IMR-90 (cell line): ENCODE measurements around the gene ZNF574. TPM values are rescaled to one million over a fixed set of nuclear protein-coding genes. Genes with fewer than 3 reads are reported as not detected.

Experiments used
- ATAC-seq: fragments of 200-7000 bp; cut with Tn5 transposase; 2 replicates; pipeline ENCODE4 v1.9.1; 2020; ENCODE audit warnings: low read depth, mild to moderate bottlenecking, moderate library complexity
- BruUV-seq: library from RNA; stranded (reverse); fragments of 400-500 nt; replicated peaks from 2 replicates; lab custom pipeline; 2021; lab: Mats Ljungman, UMichigan
- CTCF ChIA-PET: fragments of 300-600 bp; formaldehyde crosslinking; extraction: SDS; loops from one replicate; lab custom pipeline; 2021; ENCODE audit warnings: antibody characterized with exemption; lab: Yijun Ruan, JAX
- POLR2A ChIA-PET: fragments of 300-600 bp; sonication (Branson Sonifier 250); formaldehyde crosslinking; loops from one replicate; lab custom pipeline; 2022; ENCODE audit warnings: antibody characterized with exemption; ENCODE audit not compliant: unreplicated experiment; lab: Charles Lee
- DNase-seq: peaks from one replicate; pipeline ENCODE4 v3.0.0; 2013
- H2AFZ ChIP-seq: replicated peaks from 2 replicates; pipeline ENCODE3; 2013; ENCODE audit warnings: low read length, mild to moderate bottlenecking; ENCODE audit not compliant: poor library complexity
- H2AK5ac ChIP-seq: 2 replicates; pipeline ENCODE4 v1.6.1; 2013; ENCODE audit warnings: low read depth, low read length, inconsistent platforms
- H2AK9ac ChIP-seq: replicated peaks from 2 replicates; pipeline ENCODE3; 2013; ENCODE audit warnings: mild to moderate bottlenecking, low read depth, low read length, moderate library complexity; ENCODE audit not compliant: poor library complexity
- H2BK120ac ChIP-seq: 2 replicates; pipeline ENCODE4 v1.6.1; 2013; ENCODE audit warnings: low read depth, low read length, inconsistent platforms
- H2BK15ac ChIP-seq: 3 replicates; pipeline ENCODE4 v1.6.1; 2013; ENCODE audit warnings: low read depth, low read length, inconsistent platforms
- H2BK20ac ChIP-seq: 2 replicates; pipeline ENCODE4 v1.6.1; 2013; ENCODE audit warnings: low read depth, mild to moderate bottlenecking, inconsistent platforms, low read length, moderate library complexity
- H2BK5ac ChIP-seq: 2 replicates; pipeline ENCODE4 v1.6.1; 2013; ENCODE audit warnings: mild to moderate bottlenecking, low read depth, low read length, inconsistent platforms; ENCODE audit not compliant: poor library complexity, severe bottlenecking
- H3K14ac ChIP-seq: replicated peaks from 2 replicates; pipeline ENCODE4 v1.6.1; 2013; ENCODE audit warnings: low read depth, low read length, inconsistent platforms
- H3K18ac ChIP-seq: 2 replicates; pipeline ENCODE4 v1.6.1; 2013; ENCODE audit warnings: low read depth, low read length, control low read depth
- H3K23ac ChIP-seq: 2 replicates; pipeline ENCODE4 v1.6.1; 2013; ENCODE audit warnings: low read depth, low read length, inconsistent platforms
- H3K27ac ChIP-seq: 2 replicates; pipeline ENCODE4 v1.5.1; 2013; ENCODE audit warnings: mild to moderate bottlenecking, control low read depth, low read length; ENCODE audit not compliant: insufficient read depth
- H3K27me3 ChIP-seq: 2 replicates; pipeline ENCODE4 v1.6.1; 2013; ENCODE audit warnings: low read length; ENCODE audit not compliant: control insufficient read depth, insufficient read depth
- H3K36me3 ChIP-seq: 2 replicates; pipeline ENCODE4 v1.6.1; 2013; ENCODE audit warnings: low read length, mixed read lengths; ENCODE audit not compliant: control insufficient read depth, insufficient read depth
- H3K4ac ChIP-seq: 2 replicates; pipeline ENCODE4 v1.6.1; 2013; ENCODE audit warnings: low read depth, low read length, inconsistent platforms
- H3K4me1 ChIP-seq: 2 replicates; pipeline ENCODE4 v1.6.1; 2013; ENCODE audit warnings: low read length, mixed read lengths; ENCODE audit not compliant: control insufficient read depth, insufficient read depth
- H3K4me2 ChIP-seq: 2 replicates; pipeline ENCODE4 v1.6.1; 2013; ENCODE audit warnings: low read depth, mild to moderate bottlenecking, control low read depth, low read length, moderate library complexity
- H3K4me3 ChIP-seq: 2 replicates; pipeline ENCODE4 v1.5.1; 2013; ENCODE audit warnings: low read depth, mild to moderate bottlenecking, control low read depth, low read length, moderate library complexity; ENCODE audit not compliant: insufficient read depth
- H3K56ac ChIP-seq: 2 replicates; pipeline ENCODE4 v1.6.1; 2013; ENCODE audit warnings: low read length, inconsistent platforms; ENCODE audit not compliant: insufficient read depth; ENCODE audit errors: extremely low read depth
- H3K79me1 ChIP-seq, 2 experiments: 2 replicates each; pipeline ENCODE4 v1.6.1; 2013; ENCODE audit warnings: low read length in 2 of 2, inconsistent platforms in 1 of 2, low read depth in 1 of 2
- H3K9ac ChIP-seq: 2 replicates; pipeline ENCODE4 v1.6.1; 2013; ENCODE audit warnings: low read depth, low read length, control low read depth
- H3K9me1 ChIP-seq: 2 replicates; pipeline ENCODE4 v1.6.1; 2013; ENCODE audit warnings: low read length, inconsistent platforms; ENCODE audit not compliant: insufficient read depth
- H3K9me3 ChIP-seq: 2 replicates; pipeline ENCODE4 v1.6.1; 2013; ENCODE audit warnings: low read length; ENCODE audit not compliant: control insufficient read depth, insufficient read depth
- H4K20me1 ChIP-seq: 2 replicates; pipeline ENCODE4 v1.6.1; 2013; ENCODE audit warnings: low read length, inconsistent platforms; ENCODE audit not compliant: insufficient read depth
- H4K5ac ChIP-seq: 2 replicates; pipeline ENCODE4 v1.6.1; 2013; ENCODE audit warnings: mild to moderate bottlenecking, low read depth, low read length, control low read depth
- H4K8ac ChIP-seq, 2 experiments: 2 replicates each; pipeline ENCODE4 v1.6.1; 2013; ENCODE audit warnings: low read depth in 2 of 2, low read length in 2 of 2, control low read depth in 1 of 2, inconsistent platforms in 1 of 2
- H4K91ac ChIP-seq: 2 replicates; pipeline ENCODE4 v1.6.1; 2013; ENCODE audit warnings: low read depth, low read length, inconsistent platforms; ENCODE audit not compliant: insufficient read depth
- BHLHE40 ChIP-seq: fragments of 150-350 bp; IDR thresholded peaks from 2 replicates; pipeline ENCODE4 v1.6.1; 2016; ENCODE audit warnings: mild to moderate bottlenecking, low read depth, low read length
- CEBPB ChIP-seq: IDR thresholded peaks from 2 replicates; pipeline ENCODE4 v1.6.1; 2012; ENCODE audit warnings: low read depth, low read length, improper control_type of control experiment
- CHD1 ChIP-seq: IDR thresholded peaks from 2 replicates; pipeline ENCODE4 v1.6.1; 2012; ENCODE audit warnings: low read depth, low read length, improper control_type of control experiment
- FOS ChIP-seq: fragments of 150-350 bp; IDR thresholded peaks from 2 replicates; pipeline ENCODE4 v1.6.1; 2016; ENCODE audit warnings: low read depth, low read length
- MAFK ChIP-seq: IDR thresholded peaks from 2 replicates; pipeline ENCODE4 v1.6.1; 2012; ENCODE audit warnings: low read depth, low read length, improper control_type of control experiment
- MAZ ChIP-seq: IDR thresholded peaks from 2 replicates; pipeline ENCODE4 v1.6.1; 2012; ENCODE audit warnings: low read depth, mild to moderate bottlenecking, low read length, improper control_type of control experiment, moderate library complexity, borderline replicate concordance
- MXI1 ChIP-seq: IDR thresholded peaks from 2 replicates; pipeline ENCODE4 v1.6.1; 2012; ENCODE audit warnings: low read depth, mild to moderate bottlenecking, low read length, moderate library complexity, borderline replicate concordance
- NFE2L2 ChIP-seq: fragments of 150-350 bp; IDR thresholded peaks from 2 replicates; pipeline ENCODE4 v1.6.1; 2016; ENCODE audit warnings: low read depth, mild to moderate bottlenecking, low read length
- POLR2A ChIP-seq: IDR thresholded peaks from 2 replicates; pipeline ENCODE4 v1.6.1; 2012; ENCODE audit warnings: mild to moderate bottlenecking, low read depth, low read length
- RAD21 ChIP-seq: IDR thresholded peaks from 2 replicates; pipeline ENCODE4 v1.6.1; 2012; ENCODE audit warnings: low read length, improper control_type of control experiment
- RCOR1 ChIP-seq: IDR thresholded peaks from 2 replicates; pipeline ENCODE4 v1.6.1; 2012; ENCODE audit warnings: mild to moderate bottlenecking, low read length, improper control_type of control experiment; ENCODE audit not compliant: insufficient replicate concordance
- RFX5 ChIP-seq: IDR thresholded peaks from 2 replicates; pipeline ENCODE4 v1.8.0; 2012; ENCODE audit warnings: low read depth, mild to moderate bottlenecking, low read length, moderate library complexity
- SMC3 ChIP-seq: fragments of 150-350 bp; IDR thresholded peaks from 2 replicates; pipeline ENCODE4 v1.6.1; 2016; ENCODE audit warnings: low read depth, mild to moderate bottlenecking, antibody characterized with exemption, low read length, moderate library complexity
- WGBS, 2 experiments: methylation state at CpG; one replicate each; pipeline versions ENCODE4 v1.1.5 to v1.1.7; 2013; ENCODE audit warnings: missing lambda C conversion rate in 2 of 2; ENCODE audit not compliant: insufficient read length in 1 of 2; ENCODE audit errors: extremely low coverage in 2 of 2; 5-methylcytosine and 5-hydroxymethylcytosine counted together
- dilution Hi-C: fragments of 300-500 bp; cut with HindIII; formaldehyde crosslinking; loops from one replicate; pipeline ENCODE4 v1.14.3; 2018; ENCODE audit warnings: low sequenced_read_pairs; ENCODE audit not compliant: unreplicated experiment
- in situ Hi-C: fragments of 300-500 bp; cut with MboI; formaldehyde crosslinking; loops from 3 replicates; pipeline ENCODE4 v1.14.3; 2019; ENCODE audit warnings: low sequenced_read_pairs, inconsistent platforms, mixed read lengths
- intact Hi-C: fragments of 100-400 bp; cut with micrococcal nuclease; formaldehyde crosslinking; loops from 2 replicates; pipeline ENCODE4 v1.10.0; 2022
- polyA plus RNA-seq, 3 experiments: library from polyadenylated mRNA; depleted of rRNA; stranded (reverse); fragments of >200 nt; gene quantifications; 2 replicates each; pipeline ENCODE4 v1.2.3, GENCODE V29; 2012; ENCODE audit warnings: low replicate concordance in 1 of 3
- total RNA-seq: library from RNA; depleted of rRNA; stranded (reverse); fragments of >200 nt; gene quantifications from 2 replicates; pipeline ENCODE4 v1.2.3, GENCODE V29; 2012
- TF ChIP-seq, protein P1 (sequence below): conservative IDR thresholded peaks from 2 replicates; pipeline ENCODE4 v1.5.1; 2012; ENCODE audit warnings: mild to moderate bottlenecking, low read depth, low read length, improper control_type of control experiment
- TF ChIP-seq, protein P2 (sequence below): fragments of 150-350 bp; IDR thresholded peaks from 2 replicates; pipeline ENCODE4 v1.6.1; 2016; ENCODE audit warnings: low read depth, mild to moderate bottlenecking, low read length, moderate library complexity, borderline replicate concordance
- TF ChIP-seq, protein P3 (sequence below): fragments of 150-350 bp; IDR thresholded peaks from 2 replicates; pipeline ENCODE4 v1.6.1; 2017; ENCODE audit warnings: mild to moderate bottlenecking, antibody characterized with exemption, low read length, low read depth

Gene ZNF574
- total and polyA plus RNA-seq, 2 of the 4 experiments (the other 2 are of a cell fraction), result 8.1 to 14.1 TPM

DNA sequence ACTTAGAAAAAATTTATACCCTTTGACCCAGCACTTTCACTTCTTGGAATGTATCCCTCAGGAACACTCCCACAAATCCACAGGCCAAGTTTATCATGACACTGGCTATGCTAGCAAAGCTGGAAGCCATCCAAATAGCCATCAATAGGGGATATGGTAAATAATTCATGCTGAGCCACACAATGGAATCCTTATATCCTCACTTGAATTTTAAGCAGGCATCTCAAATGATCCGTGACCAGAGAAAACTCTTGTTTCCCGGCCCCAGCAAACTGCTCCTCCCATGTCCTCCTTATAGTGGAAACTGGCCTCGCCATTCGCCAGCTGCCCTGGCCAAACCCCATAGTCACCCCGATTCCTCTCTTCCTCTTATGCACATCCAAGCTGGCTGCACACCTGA, 43.5 kb upstream of the ZNF574 start:
- Histone ChIP-seq H2BK120ac (no peak overlapping the region), H4K91ac (no peak overlapping the region), H3K9me1 (no peaks in the 10 kb centered on the region), H3K18ac (no peak overlapping the region), H3K4me2 (no peak overlapping the region), H3K23ac (no peak overlapping the region), H3K4ac (no peak overlapping the region), H3K27me3 (peaks cover 22% of the 10 kb centered on the region), H3K9me3 (no peaks in the 10 kb centered on the region), H4K20me1 (no peaks in the 10 kb centered on the region), H3K4me3 (no peak overlapping the region), H2BK15ac (no peak overlapping the region), H2AFZ (no peak overlapping the region), H3K27ac (no peak overlapping the region), H2AK9ac (no peak overlapping the region), H3K56ac (no peak overlapping the region), H3K9ac (no peak overlapping the region), H4K8ac (no peak overlapping the region), H3K4me1 (no peaks in the 10 kb centered on the region), H2BK20ac (no peak overlapping the region), H3K14ac (no peak overlapping the region), H3K36me3 (no peaks in the 10 kb centered on the region), H2BK5ac (no peak overlapping the region), H4K5ac (no peak overlapping the region), H3K79me1 (no peaks in the 10 kb centered on the region), H2AK5ac (no peak overlapping the region)
- no peak for DNase-seq
- no TSS peak for BruUV-seq
- dilution Hi-C loops, result no loop called here
- no peak for ATAC-seq
- POLR2A ChIA-PET, result no interaction called here
- in situ Hi-C loops, result no loop called here
- TF ChIP-seq NFE2L2 (no peak), RFX5 (no peak), BHLHE40 (no peak), RCOR1 (no peak), RAD21 (no peak), MAFK (no peak), FOS (no peak), MXI1 (no peak), POLR2A (no peak), CEBPB (no peak), CHD1 (no peak), MAZ (no peak), SMC3 (no peak)
- TF ChIP-seq, protein P1, sequence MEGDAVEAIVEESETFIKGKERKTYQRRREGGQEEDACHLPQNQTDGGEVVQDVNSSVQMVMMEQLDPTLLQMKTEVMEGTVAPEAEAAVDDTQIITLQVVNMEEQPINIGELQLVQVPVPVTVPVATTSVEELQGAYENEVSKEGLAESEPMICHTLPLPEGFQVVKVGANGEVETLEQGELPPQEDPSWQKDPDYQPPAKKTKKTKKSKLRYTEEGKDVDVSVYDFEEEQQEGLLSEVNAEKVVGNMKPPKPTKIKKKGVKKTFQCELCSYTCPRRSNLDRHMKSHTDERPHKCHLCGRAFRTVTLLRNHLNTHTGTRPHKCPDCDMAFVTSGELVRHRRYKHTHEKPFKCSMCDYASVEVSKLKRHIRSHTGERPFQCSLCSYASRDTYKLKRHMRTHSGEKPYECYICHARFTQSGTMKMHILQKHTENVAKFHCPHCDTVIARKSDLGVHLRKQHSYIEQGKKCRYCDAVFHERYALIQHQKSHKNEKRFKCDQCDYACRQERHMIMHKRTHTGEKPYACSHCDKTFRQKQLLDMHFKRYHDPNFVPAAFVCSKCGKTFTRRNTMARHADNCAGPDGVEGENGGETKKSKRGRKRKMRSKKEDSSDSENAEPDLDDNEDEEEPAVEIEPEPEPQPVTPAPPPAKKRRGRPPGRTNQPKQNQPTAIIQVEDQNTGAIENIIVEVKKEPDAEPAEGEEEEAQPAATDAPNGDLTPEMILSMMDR, result no peak
- TF ChIP-seq, protein P2, sequence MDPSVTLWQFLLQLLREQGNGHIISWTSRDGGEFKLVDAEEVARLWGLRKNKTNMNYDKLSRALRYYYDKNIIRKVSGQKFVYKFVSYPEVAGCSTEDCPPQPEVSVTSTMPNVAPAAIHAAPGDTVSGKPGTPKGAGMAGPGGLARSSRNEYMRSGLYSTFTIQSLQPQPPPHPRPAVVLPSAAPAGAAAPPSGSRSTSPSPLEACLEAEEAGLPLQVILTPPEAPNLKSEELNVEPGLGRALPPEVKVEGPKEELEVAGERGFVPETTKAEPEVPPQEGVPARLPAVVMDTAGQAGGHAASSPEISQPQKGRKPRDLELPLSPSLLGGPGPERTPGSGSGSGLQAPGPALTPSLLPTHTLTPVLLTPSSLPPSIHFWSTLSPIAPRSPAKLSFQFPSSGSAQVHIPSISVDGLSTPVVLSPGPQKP, result no peak
- TF ChIP-seq, protein P3, sequence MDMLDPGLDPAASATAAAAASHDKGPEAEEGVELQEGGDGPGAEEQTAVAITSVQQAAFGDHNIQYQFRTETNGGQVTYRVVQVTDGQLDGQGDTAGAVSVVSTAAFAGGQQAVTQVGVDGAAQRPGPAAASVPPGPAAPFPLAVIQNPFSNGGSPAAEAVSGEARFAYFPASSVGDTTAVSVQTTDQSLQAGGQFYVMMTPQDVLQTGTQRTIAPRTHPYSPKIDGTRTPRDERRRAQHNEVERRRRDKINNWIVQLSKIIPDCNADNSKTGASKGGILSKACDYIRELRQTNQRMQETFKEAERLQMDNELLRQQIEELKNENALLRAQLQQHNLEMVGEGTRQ, result no peak
- WGBS, 2 experiments, result 0% methylated on average over 2 of the region's 5 CpGs; no CpG with 5 or more reads in 1 of the 2 experiments
- intact Hi-C loops, result loop anchor here (5.0 to 10.0 kb wide), 2 partner anchors 75 to 148 kb away; partner anchors contain the start of genes ARHGEF1 and RABAC1
- CTCF ChIA-PET, result no interaction called here
